Measurements from ENCODE around the gene INKA2. TPM values are rescaled to one million over a fixed set of nuclear protein-coding genes. Genes with fewer than 3 reads are reported as not detected.

The INKA2 gene
- total RNA-seq, 1 donor from 2014 or later, result 5.9 TPM

GRCh38 chr1:111732718-111733117 lies 6.5 kb downstream of the INKA2 start:
- no peak for DNase-seq

- DNase-seq, result no peak
These were observed 7.2 kb downstream of the INKA2 start for GRCh38 chr1:111731956-111732355.

- DNase-seq, result no peak
These were observed 8.5 kb downstream of the INKA2 start for GRCh38 chr1:111730706-111731105.

- no peak for DNase-seq
These were observed 9.1 kb downstream of the INKA2 start for GRCh38 chr1:111729946-111730681.

GRCh38 chr1:111729271-111729921 lies 9.8 kb downstream of the INKA2 start:
- no peak for DNase-seq

GRCh38 chr1:111727056-111727455 lies 12.1 kb downstream of the INKA2 start:
- no peak for DNase-seq

GRCh38 chr1:111725192-111725591 lies 14.0 kb downstream of the INKA2 start:
- DNase-seq, result no peak

GRCh38 chr1:111723871-111724270 lies 15.3 kb downstream of the INKA2 start:
- no peak for DNase-seq

- DNase-seq, result no peak
These were observed 15.9 kb downstream of the INKA2 start for GRCh38 chr1:111723091-111723806.

- DNase-seq, result no peak
These were observed 18.0 kb downstream of the INKA2 start for GRCh38 chr1:111720977-111721786.

GRCh38 chr1:111720274-111720976 lies 18.8 kb downstream of the INKA2 start:
- DNase-seq, result no peak

- no peak for DNase-seq
These were observed 19.5 kb downstream of the INKA2 start for GRCh38 chr1:111719674-111720132.

GRCh38 chr1:111719135-111719534 lies 20.1 kb downstream of the INKA2 start:
- DNase-seq, result no peak

GRCh38 chr1:111717450-111717849 lies 21.7 kb downstream of the INKA2 start:
- DNase-seq, result no peak

GRCh38 chr1:111716333-111716732 lies 22.9 kb downstream of the INKA2 start:
- DNase-seq, result no peak

GRCh38 chr1:111709986-111710385 lies 29.2 kb downstream of the INKA2 start:
- DNase-seq, result no peak

GRCh38 chr1:111707906-111708305 lies 31.3 kb downstream of the INKA2 start:
- DNase-seq, result no peak

- DNase-seq, result no peak
These were observed 32.3 kb downstream of the INKA2 start for GRCh38 chr1:111706921-111707320.

GRCh38 chr1:111705841-111706240 lies 33.4 kb downstream of the INKA2 start:
- no peak for DNase-seq

- DNase-seq, result no peak
These were observed 34.4 kb downstream of the INKA2 start for GRCh38 chr1:111704776-111705175.

- DNase-seq, result no peak
These were observed 35.0 kb downstream of the INKA2 start for GRCh38 chr1:111704240-111704639.
